HepG2 (cell line): ENCODE results near the gene SLCO3A1. TPM values are rescaled to one million over a fixed set of nuclear protein-coding genes. Genes with fewer than 3 reads are reported as not detected.
A peak's percentile ranks its signal among the peaks of the same experiment; 100 is the strongest.

ENCODE experiments used
- ATAC-seq: fragments of 200-7000 bp; cut with Tn5 transposase; 3 replicates; pipeline ENCODE4 v1.9.1; 2020; ENCODE audit warnings: mild to moderate bottlenecking, moderate library complexity
- BruUV-seq: library from RNA; stranded (reverse); fragments of 400-500 nt; replicated peaks from 2 replicates; lab custom pipeline; 2021; lab: Mats Ljungman, UMichigan
- CTCF ChIA-PET: fragments of 300-600 bp; formaldehyde crosslinking; extraction: SDS; loops from one replicate; lab custom pipeline; 2021; ENCODE audit warnings: low total read pairs, inconsistent platforms, low intra/inter-chr PET ratio; lab: Yijun Ruan, JAX
- POLR2A ChIA-PET: fragments of 350-600 bp; sonication (Branson Sonifier 250); formaldehyde crosslinking; loops from one replicate; lab custom pipeline; 2020; ENCODE audit warnings: antibody characterized with exemption, inconsistent platforms; lab: Yijun Ruan, JAX
- DNase-seq: peaks from one replicate; pipeline ENCODE4 v3.0.0-alpha.2; 2015; ENCODE audit warnings: low spot score
- FAIRE-seq: peaks from 3 replicates; lab custom pipeline; 2011; peaks lifted over from hg19 to GRCh38; lab: Jason Lieb, UNC
- H2AFZ ChIP-seq: one replicate; pipeline ENCODE4 v1.6.1; 2011; ENCODE audit warnings: low read length, inconsistent platforms
- H3K27ac ChIP-seq: fragments of 300-600 bp; 3 replicates; pipeline ENCODE4 v1.8.0; 2011; ENCODE audit warnings: mixed run types, mild to moderate bottlenecking, mixed read lengths, low read length, inconsistent platforms; ENCODE audit not compliant: insufficient read depth; ENCODE audit errors: extremely low read length
- H3K27me3 ChIP-seq, 2 experiments: fragments of 200-600 bp in 1 of 2; 2 replicates in 1 of 2; 3 replicates in 1 of 2; pipeline versions ENCODE4 v1.6.0 to v1.8.0; 2011; ENCODE audit warnings: low read length in 2 of 2, mild to moderate bottlenecking in 2 of 2, moderate library complexity in 2 of 2, inconsistent platforms in 1 of 2; ENCODE audit not compliant: insufficient read depth in 2 of 2, control insufficient read depth in 1 of 2
- H3K36me3 ChIP-seq, 2 experiments: fragments of 200-600 bp in 1 of 2; replicated peaks in 1 of 2; 2 replicates in 1 of 2; 3 replicates in 1 of 2; pipeline versions ENCODE4 v1.5.1 to v1.8.0; 2011; ENCODE audit warnings: low read length in 2 of 2, inconsistent platforms in 1 of 2; ENCODE audit not compliant: insufficient read depth in 2 of 2, control insufficient read depth in 1 of 2
- H3K4me1 ChIP-seq: 2 replicates; pipeline ENCODE4 v1.5.1; 2012; ENCODE audit warnings: low read length, inconsistent platforms; ENCODE audit not compliant: insufficient read depth
- H3K4me2 ChIP-seq: 2 replicates; pipeline ENCODE4 v1.6.0; 2011; ENCODE audit warnings: low read depth, low read length, inconsistent platforms
- H3K4me3 ChIP-seq, 3 experiments: fragments of 200-600 bp in 1 of 3; sonication (generic), shearing (Covaris generic) in 1 of 3; replicated peaks in 1 of 3; 2 replicates each; pipeline ENCODE4 v1.5.1; 2011 to 2016; ENCODE audit warnings: low read length in 3 of 3, inconsistent platforms in 2 of 3, low read depth in 2 of 3, mild to moderate bottlenecking in 2 of 3, control low read depth in 1 of 3, mixed read lengths in 1 of 3; ENCODE audit not compliant: insufficient read depth in 1 of 3
- H3K79me2 ChIP-seq: one replicate; pipeline ENCODE4 v1.6.1; 2011; ENCODE audit warnings: low read length, inconsistent platforms; ENCODE audit not compliant: insufficient read depth
- H3K9ac ChIP-seq: 2 replicates; pipeline ENCODE4 v1.6.0; 2011; ENCODE audit warnings: mild to moderate bottlenecking, low read depth, low read length, inconsistent platforms; ENCODE audit not compliant: insufficient read depth
- H3K9me3 ChIP-seq: 2 replicates; pipeline ENCODE4 v1.5.1; 2012; ENCODE audit warnings: mild to moderate bottlenecking, low read length
- H4K20me1 ChIP-seq: 2 replicates; pipeline ENCODE4 v1.6.0; 2011; ENCODE audit warnings: inconsistent platforms, mild to moderate bottlenecking, low read length, moderate library complexity; ENCODE audit not compliant: insufficient read depth
- KAT7 ChIP-seq: IDR thresholded peaks from 2 replicates; pipeline ENCODE4 v1.6.1; 2018; ENCODE audit warnings: borderline replicate concordance, missing compliant biosample characterization
- MATR3 ChIP-seq: sonication (generic); formaldehyde crosslinking; IDR thresholded peaks from 2 replicates; pipeline ENCODE4 v1.4.0; 2020; ENCODE audit warnings: missing genetic modification reagents
- PCBP2 ChIP-seq: fragments of 200-400 bp; formaldehyde crosslinking; optimal IDR thresholded peaks from 2 replicates; pipeline ENCODE3; 2018; ENCODE audit warnings: low read length, low read depth; ENCODE audit not compliant: poor library complexity, severe bottlenecking
- RFXANK ChIP-seq: IDR thresholded peaks from 2 replicates; pipeline ENCODE4 v1.6.1; 2016
- SOX6 ChIP-seq, 2 experiments: fragments of 450-650 bp in 1 of 2; sonication (generic) in 1 of 2; formaldehyde crosslinking in 1 of 2; IDR thresholded peaks; 2 replicates each; pipeline versions ENCODE4 v1.4.0 to v1.6.1; 2017 to 2020; ENCODE audit warnings: antibody characterized with exemption in 1 of 2, mild to moderate bottlenecking in 1 of 2, missing genetic modification reagents in 1 of 2
- ZNF44 ChIP-seq: sonication (generic); formaldehyde crosslinking; IDR thresholded peaks from 2 replicates; pipeline ENCODE4 v1.5.1; 2020; ENCODE audit warnings: mild to moderate bottlenecking, missing genetic modification reagents
- ZNF644 ChIP-seq: IDR thresholded peaks from 2 replicates; pipeline ENCODE4 v1.6.1; 2016; ENCODE audit warnings: low read depth
- ZNF703 ChIP-seq: sonication (generic); formaldehyde crosslinking; IDR thresholded peaks from 2 replicates; pipeline ENCODE4 v1.5.1; 2020; ENCODE audit warnings: missing genetic modification reagents, mild to moderate bottlenecking, moderate library complexity, borderline replicate concordance
- ZNF879 ChIP-seq: sonication (generic); formaldehyde crosslinking; IDR thresholded peaks from 2 replicates; pipeline ENCODE4 v1.8.1; 2023; ENCODE audit warnings: missing genetic modification reagents
- ZSCAN22 ChIP-seq: sonication (generic); formaldehyde crosslinking; IDR thresholded peaks from 2 replicates; pipeline ENCODE4 v1.4.0; 2020; ENCODE audit warnings: mild to moderate bottlenecking, missing genetic modification reagents
- WGBS: methylation state at CpG from one replicate; pipeline ENCODE4 v1.1.6; 2017; ENCODE audit warnings: low lambda C conversion rate; 5-methylcytosine and 5-hydroxymethylcytosine counted together
- in situ Hi-C: cut with HindIII; loops from 2 replicates; pipeline ENCODE4 v1.10.0; 2017; ENCODE audit warnings: low pct_unique_long_range_greater_than_20kb; ENCODE audit not compliant: extremely low pct_ligation_motif_present
- intact Hi-C: fragments of 100-400 bp; cut with micrococcal nuclease; formaldehyde crosslinking; loops from one replicate; pipeline ENCODE4 v1.10.0; 2022; ENCODE audit not compliant: unreplicated experiment
- polyA plus RNA-seq, 8 experiments: library from polyadenylated mRNA; depleted of rRNA in 3 of 8; stranded (reverse) in 7 of 8; unstranded in 1 of 8; fragments of >200 nt; fragmentation: Illumina TruSeq in 4 of 8; extraction: Trizol in 4 of 8; gene quantifications; 2 replicates each; pipeline versions ENCODE4 v1.2.1 to v1.2.3, GENCODE V29; 2011 to 2016; ENCODE audit warnings: low read depth in 4 of 8, missing spikeins in 1 of 8, mixed read lengths in 1 of 8; ENCODE audit not compliant: insufficient read depth in 1 of 8
- total RNA-seq, 5 experiments: library from RNA; depleted of rRNA; stranded (reverse); fragments of >200 nt; fragmentation: Illumina TruSeq; extraction: Trizol; gene quantifications; 2 replicates each; pipeline ENCODE4 v1.2.3, GENCODE V29; 2016; ENCODE audit warnings: low read depth in 1 of 5

Gene SLCO3A1
- total and polyA plus RNA-seq, 2 of the 13 experiments (the other 11 are each of a cell fraction or from before 2014, with no cell fraction given): 0.02 TPM; not detected in 1

- no peak for TF ChIP-seq ZSCAN22
- TF ChIP-seq PCBP2: no peak
- TF ChIP-seq ZNF644 (CRISPR knock-in tag): no peak
- TF ChIP-seq SOX6 (IDR thresholded peaks at IDR 0.05): no peak
- TF ChIP-seq SOX6 (CRISPR knock-in tag; IDR thresholded peaks at IDR 0.05): no peak
- no peak for TF ChIP-seq ZNF703 (CRISPR knock-in tag)
Measured at GRCh38 chr15:91849180-91849579, 4.3 kb upstream of the SLCO3A1 start (continued).

- POLR2A ChIA-PET: no interaction called here
- no peak for FAIRE-seq
- Histone ChIP-seq H3K79me2 (no peaks in the 10 kb centered on the region), H3K9me3 (no peaks in the 10 kb centered on the region), H3K9ac (no peak overlapping the region), H3K4me1 (no peaks in the 10 kb centered on the region), H2AFZ (no peak overlapping the region), H4K20me1 (no peaks in the 10 kb centered on the region), H3K4me3 (no peak overlapping the region), H3K27ac (no peak overlapping the region), H3K4me2 (no peak overlapping the region), H3K27me3 (peaks cover 4 to 25% of the 10 kb centered on the region in 2 experiments; a peak in 4 of 5 replicates), H3K36me3 (no peaks in the 10 kb centered on the region)
- intact Hi-C loops: loop anchor here (10.0 kb wide), 1 partner anchor 235 kb away; no protein-coding TSS in a partner anchor
- in situ Hi-C loops: loop anchor here (10.0 kb wide), 1 partner anchor 545 kb away; no protein-coding TSS in a partner anchor
- 53% methylated on average over 7 of the region's 7 CpGs for WGBS
- CTCF ChIA-PET: no interaction called here
- no peak for ATAC-seq
- BruUV-seq: no TSS peak
- DNase-seq: peak; percentile 30
- TF ChIP-seq ZNF44 (CRISPR knock-in tag): no peak
- no peak for TF ChIP-seq MATR3
- TF ChIP-seq ZNF879 (CRISPR knock-in tag): no peak
- TF ChIP-seq RFXANK (CRISPR knock-in tag): no peak
- TF ChIP-seq KAT7 (CRISPR knock-in tag): no peak
Measured at GRCh38 chr15:91849749-91850161, 3.8 kb upstream of the SLCO3A1 start.
